ENCODE measurements around the gene RCN2. TPM values are rescaled to one million over a fixed set of nuclear protein-coding genes. Genes with fewer than 3 reads are reported as not detected.

RCN2 gene
- total and polyA plus RNA-seq, 2 experiments from 2014 or later, result 170 to 327 TPM

- TF ChIP-seq, protein P1, sequence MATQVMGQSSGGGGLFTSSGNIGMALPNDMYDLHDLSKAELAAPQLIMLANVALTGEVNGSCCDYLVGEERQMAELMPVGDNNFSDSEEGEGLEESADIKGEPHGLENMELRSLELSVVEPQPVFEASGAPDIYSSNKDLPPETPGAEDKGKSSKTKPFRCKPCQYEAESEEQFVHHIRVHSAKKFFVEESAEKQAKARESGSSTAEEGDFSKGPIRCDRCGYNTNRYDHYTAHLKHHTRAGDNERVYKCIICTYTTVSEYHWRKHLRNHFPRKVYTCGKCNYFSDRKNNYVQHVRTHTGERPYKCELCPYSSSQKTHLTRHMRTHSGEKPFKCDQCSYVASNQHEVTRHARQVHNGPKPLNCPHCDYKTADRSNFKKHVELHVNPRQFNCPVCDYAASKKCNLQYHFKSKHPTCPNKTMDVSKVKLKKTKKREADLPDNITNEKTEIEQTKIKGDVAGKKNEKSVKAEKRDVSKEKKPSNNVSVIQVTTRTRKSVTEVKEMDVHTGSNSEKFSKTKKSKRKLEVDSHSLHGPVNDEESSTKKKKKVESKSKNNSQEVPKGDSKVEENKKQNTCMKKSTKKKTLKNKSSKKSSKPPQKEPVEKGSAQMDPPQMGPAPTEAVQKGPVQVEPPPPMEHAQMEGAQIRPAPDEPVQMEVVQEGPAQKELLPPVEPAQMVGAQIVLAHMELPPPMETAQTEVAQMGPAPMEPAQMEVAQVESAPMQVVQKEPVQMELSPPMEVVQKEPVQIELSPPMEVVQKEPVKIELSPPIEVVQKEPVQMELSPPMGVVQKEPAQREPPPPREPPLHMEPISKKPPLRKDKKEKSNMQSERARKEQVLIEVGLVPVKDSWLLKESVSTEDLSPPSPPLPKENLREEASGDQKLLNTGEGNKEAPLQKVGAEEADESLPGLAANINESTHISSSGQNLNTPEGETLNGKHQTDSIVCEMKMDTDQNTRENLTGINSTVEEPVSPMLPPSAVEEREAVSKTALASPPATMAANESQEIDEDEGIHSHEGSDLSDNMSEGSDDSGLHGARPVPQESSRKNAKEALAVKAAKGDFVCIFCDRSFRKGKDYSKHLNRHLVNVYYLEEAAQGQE (IDR thresholded peaks at IDR 0.05; ENCODE audit: unreplicated experiment), result no peak
- TF ChIP-seq, protein P2, sequence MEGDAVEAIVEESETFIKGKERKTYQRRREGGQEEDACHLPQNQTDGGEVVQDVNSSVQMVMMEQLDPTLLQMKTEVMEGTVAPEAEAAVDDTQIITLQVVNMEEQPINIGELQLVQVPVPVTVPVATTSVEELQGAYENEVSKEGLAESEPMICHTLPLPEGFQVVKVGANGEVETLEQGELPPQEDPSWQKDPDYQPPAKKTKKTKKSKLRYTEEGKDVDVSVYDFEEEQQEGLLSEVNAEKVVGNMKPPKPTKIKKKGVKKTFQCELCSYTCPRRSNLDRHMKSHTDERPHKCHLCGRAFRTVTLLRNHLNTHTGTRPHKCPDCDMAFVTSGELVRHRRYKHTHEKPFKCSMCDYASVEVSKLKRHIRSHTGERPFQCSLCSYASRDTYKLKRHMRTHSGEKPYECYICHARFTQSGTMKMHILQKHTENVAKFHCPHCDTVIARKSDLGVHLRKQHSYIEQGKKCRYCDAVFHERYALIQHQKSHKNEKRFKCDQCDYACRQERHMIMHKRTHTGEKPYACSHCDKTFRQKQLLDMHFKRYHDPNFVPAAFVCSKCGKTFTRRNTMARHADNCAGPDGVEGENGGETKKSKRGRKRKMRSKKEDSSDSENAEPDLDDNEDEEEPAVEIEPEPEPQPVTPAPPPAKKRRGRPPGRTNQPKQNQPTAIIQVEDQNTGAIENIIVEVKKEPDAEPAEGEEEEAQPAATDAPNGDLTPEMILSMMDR (conservative IDR thresholded peaks at IDR 0.05; ENCODE audit: low read depth in 2 of 2), result no peak
- no peak overlapping the region for H3K27ac ChIP-seq (ENCODE audit: low read depth)
- H3K4me2 ChIP-seq, result no peak overlapping the region
- no peak overlapping the region for H3K4me3 ChIP-seq
- H3K27me3 ChIP-seq (ENCODE audit: insufficient read depth), result no peaks in the 10 kb centered on the region
- no peaks in the 10 kb centered on the region for H3F3A ChIP-seq (replicated peaks; ENCODE audit: low read depth)
- no peak overlapping the region for H3K4me3 Mint-ChIP-seq
- H4K20me1 ChIP-seq (replicated peaks; ENCODE audit: insufficient read depth), result no peaks in the 10 kb centered on the region
- peaks cover 1% of the 10 kb centered on the region; the same call in 1 of the 2 replicates for H3K4me1 ChIP-seq (ENCODE audit: insufficient read depth)
- peaks cover 6% of the 10 kb centered on the region; the same call in 2 of the 3 replicates for H3K9me3 Mint-ChIP-seq
- H3K27me3 Mint-ChIP-seq (ENCODE audit: insufficient read depth, low read depth, poor library complexity), result no peaks in the 10 kb centered on the region
- DNase-seq (ENCODE audit: low spot score) (no peak), ATAC-seq (no peak)
- no peak overlapping the region for H3K27ac Mint-ChIP-seq
- H3K79me2 ChIP-seq (replicated peaks; ENCODE audit: insufficient read depth), result no peaks in the 10 kb centered on the region
- no peak overlapping the region for H2AFZ ChIP-seq
- no peaks in the 10 kb centered on the region for H3K36me3 ChIP-seq (ENCODE audit: insufficient read depth)
- H3K36me3 Mint-ChIP-seq (ENCODE audit: low read depth), result no peaks in the 10 kb centered on the region; the same call in 2 of the 3 replicates
- H3K9me2 ChIP-seq (ENCODE audit: insufficient read depth), result peaks cover 2% of the 10 kb centered on the region; the same call in 1 of the 2 replicates
- H3K4me1 Mint-ChIP-seq, result peaks cover 1% of the 10 kb centered on the region
Measured at GRCh38 chr15:76978522-76979330, 47.2 kb downstream of the RCN2 start.

DNA sequence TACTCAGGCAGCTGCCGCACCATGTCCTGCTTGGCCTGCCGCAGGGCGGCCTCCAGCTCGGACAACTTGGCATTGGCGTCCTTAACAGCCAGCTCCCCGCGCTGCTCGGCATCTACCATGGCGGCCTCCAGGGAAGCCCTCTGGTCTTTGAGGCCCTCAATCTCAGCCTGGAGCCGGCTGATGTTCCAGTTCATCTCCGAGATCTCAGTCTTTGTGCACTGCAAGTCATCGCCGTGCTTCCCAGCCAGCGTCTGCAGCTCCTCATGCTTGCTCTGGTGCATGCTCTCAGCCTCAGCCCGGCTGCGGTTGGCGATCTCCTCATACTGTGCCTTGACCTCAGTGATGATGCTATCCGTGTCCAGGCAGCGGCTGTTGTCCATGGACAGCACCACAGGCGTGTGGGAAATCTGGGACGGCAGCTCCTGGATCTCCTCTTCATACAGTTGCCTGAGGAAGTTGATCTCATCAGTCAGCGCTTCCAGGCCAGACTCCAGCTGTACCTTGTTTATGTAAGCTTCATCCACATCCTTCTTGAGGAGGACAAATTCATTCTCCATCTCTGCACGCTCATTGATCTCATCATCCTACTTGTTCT lies 47.9 kb downstream of the RCN2 start:
- Mint-ChIP-seq H3K36me3 (ENCODE audit: low read depth) (no peaks in the 10 kb centered on the region; the same call in 2 of the 3 replicates), H3K9me3 (peaks cover 6% of the 10 kb centered on the region; the same call in 2 of the 3 replicates), H3K27ac (no peak overlapping the region), H3K4me3 (no peak overlapping the region), H3K4me1 (no peaks in the 10 kb centered on the region), H3K27me3 (ENCODE audit: insufficient read depth, low read depth, poor library complexity) (no peaks in the 10 kb centered on the region)
- H2AFZ ChIP-seq, result no peak overlapping the region
- no peaks in the 10 kb centered on the region for H4K20me1 ChIP-seq (replicated peaks; ENCODE audit: insufficient read depth)
- no peaks in the 10 kb centered on the region for H3F3A ChIP-seq (replicated peaks; ENCODE audit: low read depth)
- no peaks in the 10 kb centered on the region for H3K27me3 ChIP-seq (ENCODE audit: insufficient read depth)
- DNase-seq (ENCODE audit: low spot score) (no peak), ATAC-seq (no peak)
- H3K4me3 ChIP-seq, result no peak overlapping the region
- H3K4me1 ChIP-seq (ENCODE audit: insufficient read depth), result no peaks in the 10 kb centered on the region
- no peaks in the 10 kb centered on the region for H3K79me2 ChIP-seq (replicated peaks; ENCODE audit: insufficient read depth)
- no peaks in the 10 kb centered on the region for H3K9me2 ChIP-seq (ENCODE audit: insufficient read depth)
- no peak overlapping the region for H3K4me2 ChIP-seq
- H3K36me3 ChIP-seq (ENCODE audit: insufficient read depth), result no peaks in the 10 kb centered on the region
- H3K27ac ChIP-seq (ENCODE audit: low read depth), result no peak overlapping the region
- TF ChIP-seq, protein P2 (conservative IDR thresholded peaks at IDR 0.05; ENCODE audit: low read depth in 2 of 2), result no peak
- TF ChIP-seq ZNF462 (CRISPR knock-in tag; IDR thresholded peaks at IDR 0.05) (no peak), JUNB (IDR thresholded peaks at IDR 0.05; ENCODE audit: unreplicated experiment) (no peak)
